Measurements from ENCODE around the gene KCNAB3.

- no peak for TF ChIP-seq POLR2A (IDR thresholded peaks at IDR 0.05)
- TF ChIP-seq CTCF (IDR thresholded peaks at IDR 0.05): no peak
These were observed 26.7 kb upstream of the KCNAB3 start for GRCh38 chr17:7956228-7956965.
